NCI-H1092 (cell line): Measurements from ENCODE around the gene OPRM1.
"Not testable (repeated sequence)": the region's sequence is repeated elsewhere in the genome, so short reads cannot be mapped to it uniquely, and the experiment has no call there.

ENCODE experiments used
- DNase-seq: peaks from one replicate; lab custom pipeline; 2025; lab: John Stamatoyannopoulos, UW

Gene OPRM1

DNA sequence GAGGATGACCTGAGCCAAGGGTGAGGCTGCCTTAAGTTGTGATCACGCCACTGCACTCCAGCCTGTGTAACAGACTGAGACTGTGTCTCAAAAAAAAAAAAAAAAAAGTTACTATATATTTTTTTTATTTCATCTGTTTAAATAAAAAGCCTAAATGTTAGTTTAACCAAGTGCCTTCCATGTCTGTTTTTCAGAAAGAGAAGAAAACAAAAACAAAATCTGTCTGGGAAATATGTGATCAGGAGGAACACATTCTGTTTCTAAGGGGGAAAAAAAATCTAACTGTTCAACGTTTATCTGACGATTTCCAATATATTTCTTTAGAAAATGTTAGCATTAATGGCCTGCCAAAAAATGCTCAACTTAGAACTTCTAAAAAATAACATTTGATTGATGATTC is 170.5 kb downstream of the OPRM1 start:
- no peak for DNase-seq

DNA sequence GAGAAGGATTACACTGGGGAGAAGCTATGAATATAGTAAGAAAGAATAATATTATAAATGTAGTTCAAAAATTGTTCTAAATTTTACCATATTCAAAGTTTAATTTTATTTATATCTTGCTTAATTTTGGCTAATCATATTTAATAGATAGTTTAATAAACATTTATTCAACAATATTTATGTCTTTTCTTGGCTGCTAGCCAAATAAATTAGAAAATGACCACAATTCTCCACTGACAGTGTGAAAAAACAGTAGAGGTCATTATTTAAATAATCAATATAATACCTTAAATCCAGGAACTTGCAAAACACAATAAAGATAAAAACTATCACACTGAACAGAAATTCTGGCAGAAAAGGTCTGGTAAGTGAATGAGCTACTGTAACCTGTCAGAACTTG is 171.6 kb downstream of the OPRM1 start:
- no peak for DNase-seq

DNA sequence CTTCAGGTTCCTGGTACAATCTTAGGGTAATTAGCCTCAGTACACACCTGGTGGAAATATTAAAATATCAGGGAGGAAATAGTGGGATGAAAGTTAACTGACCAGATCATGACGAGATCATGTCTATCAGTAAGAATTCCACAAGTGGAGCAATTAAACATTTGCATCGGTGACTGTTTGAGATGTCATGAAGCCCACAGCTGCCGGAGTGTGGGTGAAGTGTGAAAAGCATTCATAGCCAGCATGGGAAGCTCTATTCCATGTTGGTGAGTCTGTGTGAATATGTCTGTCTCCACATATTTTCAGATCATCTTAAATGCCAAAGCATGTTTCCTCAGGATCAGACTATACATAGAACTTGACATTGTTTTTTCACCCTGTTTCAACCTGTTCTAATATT is 174.7 kb downstream of the OPRM1 start:
- no peak for DNase-seq

DNA sequence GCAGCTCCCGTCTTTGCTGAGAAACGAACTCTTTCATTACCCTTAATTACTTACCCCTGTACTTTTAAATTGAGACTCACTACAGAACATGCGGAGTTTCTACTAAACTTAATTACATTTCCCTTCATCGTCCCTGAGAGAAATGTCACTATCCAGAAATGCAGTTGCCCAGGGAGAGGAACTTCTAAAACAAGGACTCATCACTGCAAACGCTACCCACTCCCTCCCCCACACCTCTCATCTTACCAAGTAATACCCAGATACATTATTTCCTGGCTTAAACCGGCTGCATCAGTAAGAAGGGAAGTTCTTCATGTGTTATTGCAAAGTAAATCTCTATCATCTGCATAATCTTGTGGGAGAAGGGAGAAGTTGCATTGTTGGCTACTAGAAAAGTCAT is 179.3 kb downstream of the OPRM1 start:
- no peak for DNase-seq

DNA sequence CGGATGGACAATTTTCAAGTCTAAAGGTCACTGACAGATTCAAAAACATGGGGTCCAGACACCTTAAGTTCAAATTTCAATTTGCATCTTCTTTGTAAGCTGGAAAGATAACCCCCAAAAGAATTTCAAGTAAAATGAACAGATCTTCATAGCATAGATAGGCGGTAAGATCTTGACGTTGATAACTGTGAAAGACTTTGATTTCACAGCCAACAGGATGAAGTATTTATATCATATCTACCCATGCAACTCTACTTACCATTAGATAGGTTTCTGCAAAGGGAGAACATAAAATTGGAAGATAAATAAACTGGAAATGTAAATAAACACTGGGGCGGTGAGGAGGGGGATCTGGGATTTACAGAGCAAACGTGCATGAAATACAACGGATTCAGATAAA is 179.7 kb downstream of the OPRM1 start:
- DNase-seq, result no peak

DNA sequence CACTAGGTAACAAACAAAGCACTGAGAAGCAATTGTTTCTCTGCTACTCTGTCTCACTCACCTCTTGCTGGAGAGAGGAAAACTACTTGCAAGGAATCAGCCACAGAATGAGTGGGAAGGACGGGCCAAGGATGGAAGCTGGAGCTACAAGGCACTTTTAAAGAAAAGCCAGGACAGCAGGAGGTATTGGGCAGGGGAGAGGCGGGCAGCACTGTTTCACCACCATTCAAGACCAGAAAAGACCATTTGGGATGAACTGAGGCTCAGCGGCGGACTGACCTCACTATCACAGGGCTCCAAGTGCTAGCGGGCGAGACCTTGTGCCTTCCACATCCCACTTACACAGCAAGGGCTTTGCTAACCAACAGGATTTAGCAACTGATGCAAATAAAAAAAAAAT is 180.2 kb downstream of the OPRM1 start:
- no peak for DNase-seq

DNA sequence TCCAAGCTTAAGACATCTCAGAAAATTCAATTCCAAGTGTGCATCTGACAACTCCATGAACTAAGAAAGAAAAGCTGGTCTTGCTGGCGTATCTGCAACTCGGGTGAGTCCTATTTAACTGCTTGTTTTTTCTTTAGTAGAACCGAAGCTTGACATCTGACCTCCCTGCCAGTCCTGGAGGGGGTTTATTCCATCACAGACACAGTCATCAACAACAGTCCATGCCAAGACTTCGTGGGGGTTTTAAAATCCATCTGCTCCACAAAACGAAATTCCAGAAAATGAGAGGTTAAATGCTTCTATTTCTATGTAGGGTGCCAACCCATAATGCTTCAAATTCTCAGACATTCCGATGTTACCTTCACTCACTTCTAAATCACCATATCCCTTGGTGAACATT is 183.7 kb downstream of the OPRM1 start:
- DNase-seq, result no peak

DNA sequence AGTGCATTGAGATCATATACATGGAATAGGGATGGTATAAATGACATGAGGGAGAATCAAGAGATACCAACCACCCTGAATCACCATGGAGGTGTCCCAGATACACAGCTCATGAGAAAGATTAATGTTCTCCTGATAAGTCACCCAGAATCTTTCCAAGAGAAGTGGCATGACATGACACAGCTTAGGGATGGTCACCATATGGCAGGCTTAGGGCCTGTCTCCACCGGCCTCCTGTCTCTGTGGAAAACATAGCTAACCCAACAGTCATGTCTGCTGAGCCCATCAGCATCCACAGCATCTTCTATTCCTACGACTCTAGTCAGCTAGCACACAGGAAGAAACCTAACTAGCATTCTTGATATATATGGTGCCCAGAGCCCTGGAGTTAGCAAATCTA is 184.3 kb downstream of the OPRM1 start:
- no peak for DNase-seq

DNA sequence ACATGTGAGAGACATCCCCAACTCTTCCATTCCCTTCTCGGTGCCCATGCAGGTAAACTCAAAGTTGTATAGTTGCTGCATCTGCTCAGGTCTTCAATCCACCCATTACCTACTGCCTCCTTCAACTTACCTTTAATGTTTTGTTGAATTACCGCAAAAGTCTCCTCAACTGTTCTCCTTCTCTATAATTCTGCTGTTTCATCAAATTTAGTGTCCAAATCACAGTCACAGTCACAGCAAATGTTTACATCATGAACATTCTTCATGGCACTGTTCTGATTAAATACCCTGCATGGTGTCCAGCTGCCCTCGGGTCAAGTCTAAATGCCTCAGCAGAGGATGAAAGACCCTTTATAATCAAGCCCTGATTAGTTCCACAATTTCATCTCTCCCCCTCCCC is 187.4 kb downstream of the OPRM1 start:
- no peak for DNase-seq

DNA sequence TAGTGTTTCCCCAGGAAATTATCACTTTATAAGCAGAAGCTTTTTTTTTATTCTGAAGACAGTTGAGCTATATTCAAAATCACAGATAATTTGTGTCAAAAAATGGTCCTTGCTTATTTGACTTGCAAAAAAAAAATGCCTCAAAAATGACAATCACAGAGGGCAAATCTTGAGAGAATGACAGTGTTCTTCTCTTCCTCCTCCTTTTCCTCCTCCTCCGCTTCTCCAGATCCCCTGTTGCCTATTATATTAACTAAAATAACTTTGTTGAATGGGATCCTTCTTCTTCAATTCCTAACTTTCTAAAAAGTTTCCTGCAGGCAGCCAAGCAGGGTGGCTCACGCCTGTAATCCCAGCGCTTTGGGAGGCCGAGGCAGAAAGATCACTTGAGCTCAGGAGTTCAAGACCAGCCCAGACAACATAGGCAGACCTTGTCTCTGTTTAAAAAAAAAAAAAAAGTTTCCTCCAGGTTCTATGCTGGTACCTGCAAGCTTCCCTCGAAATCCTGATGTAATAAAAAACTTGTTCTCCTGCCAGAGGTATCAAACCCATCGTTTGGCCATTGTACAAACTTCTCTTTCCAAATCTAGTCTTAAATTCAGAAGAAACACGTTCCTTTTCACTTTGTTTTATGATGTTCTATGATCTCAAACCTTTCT is 189.0 kb downstream of the OPRM1 start:
- DNase-seq, result no peak

DNA sequence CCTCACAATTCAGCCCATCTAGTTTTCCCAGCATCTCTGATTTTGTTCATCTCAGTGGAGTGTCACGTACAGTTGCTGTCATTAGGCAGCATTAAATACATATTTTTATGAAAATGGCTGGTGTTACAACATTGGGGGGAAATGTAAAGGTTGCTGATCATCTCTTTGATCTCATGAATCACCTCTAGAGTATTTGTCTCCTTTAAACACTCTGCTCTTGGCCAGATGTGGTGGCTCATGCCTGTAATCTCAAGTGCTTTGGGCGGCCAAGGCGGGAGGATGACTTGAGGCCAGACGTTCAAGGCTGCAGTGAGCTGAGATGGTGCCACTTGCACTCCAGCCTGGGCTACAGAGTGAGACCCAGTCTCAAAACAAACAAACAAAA is 189.5 kb downstream of the OPRM1 start:
- no peak for DNase-seq

DNA sequence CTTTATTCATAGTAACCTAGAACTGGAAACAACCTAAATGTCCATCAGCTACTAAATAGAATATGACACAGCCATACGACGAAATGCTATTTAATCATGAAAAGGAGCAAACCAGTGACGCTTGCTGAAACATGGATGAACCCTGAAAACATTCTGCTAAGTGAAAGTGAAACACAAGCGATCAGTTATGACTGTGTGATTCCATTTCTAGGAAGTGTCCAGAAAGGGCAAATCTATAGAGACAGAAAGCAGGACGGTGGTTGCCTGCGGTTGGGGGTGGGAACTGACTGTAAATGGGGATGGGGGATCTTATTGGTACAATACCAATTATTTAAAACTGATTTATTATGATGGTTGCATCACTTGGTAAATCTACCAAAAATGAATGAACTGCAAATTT is 190.7 kb downstream of the OPRM1 start:
- no peak for DNase-seq

DNA sequence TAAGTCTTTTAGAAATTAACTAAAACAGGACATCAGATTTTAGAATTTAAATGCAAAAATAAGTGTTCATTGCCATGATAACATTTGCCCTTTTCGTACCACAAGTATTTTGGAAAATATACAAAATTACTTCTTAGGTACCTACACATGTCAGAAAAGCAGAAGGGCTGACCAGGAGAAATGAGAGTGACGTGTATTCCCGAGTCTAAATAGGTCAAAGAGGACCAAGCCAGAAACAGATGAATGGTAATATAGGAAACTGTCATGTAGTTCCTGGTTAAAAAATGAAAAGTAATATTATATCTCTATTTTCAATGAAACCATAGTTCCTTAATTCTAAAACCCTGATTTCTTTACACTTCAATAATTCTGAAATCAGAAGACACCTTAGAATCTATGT is 191.4 kb downstream of the OPRM1 start:
- DNase-seq, result no peak

DNA sequence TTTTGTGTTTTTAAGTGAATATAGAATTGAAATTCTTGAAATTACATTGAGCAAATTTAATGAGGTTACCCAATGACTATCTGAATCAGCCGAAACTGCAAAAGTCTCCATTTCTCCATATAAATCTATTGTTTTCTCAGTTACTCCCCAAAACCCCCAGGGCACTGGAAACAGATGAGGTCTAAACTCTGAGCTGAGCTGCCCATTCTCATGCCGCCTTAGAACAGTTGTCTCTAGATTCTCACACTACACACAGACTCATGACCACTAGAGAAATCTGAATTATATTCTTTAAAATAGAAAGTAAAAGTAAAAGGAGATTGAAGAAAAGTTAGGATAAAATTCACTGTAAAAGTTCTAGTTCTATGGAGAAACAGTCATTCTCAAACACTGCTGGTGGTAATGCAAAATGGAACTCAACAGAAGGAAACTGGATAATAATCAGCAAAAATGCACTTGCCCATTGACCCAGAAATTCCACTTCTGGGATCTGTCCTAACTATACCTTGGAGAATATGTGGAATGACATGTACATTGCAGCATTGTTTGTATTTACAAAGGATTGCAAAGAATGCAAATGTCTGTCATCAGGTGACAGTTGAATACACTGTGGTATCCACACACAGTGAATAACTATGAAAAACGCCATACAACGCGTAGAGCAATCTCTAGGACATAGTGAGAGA is 192.0 kb downstream of the OPRM1 start:
- DNase-seq, result no peak

DNA sequence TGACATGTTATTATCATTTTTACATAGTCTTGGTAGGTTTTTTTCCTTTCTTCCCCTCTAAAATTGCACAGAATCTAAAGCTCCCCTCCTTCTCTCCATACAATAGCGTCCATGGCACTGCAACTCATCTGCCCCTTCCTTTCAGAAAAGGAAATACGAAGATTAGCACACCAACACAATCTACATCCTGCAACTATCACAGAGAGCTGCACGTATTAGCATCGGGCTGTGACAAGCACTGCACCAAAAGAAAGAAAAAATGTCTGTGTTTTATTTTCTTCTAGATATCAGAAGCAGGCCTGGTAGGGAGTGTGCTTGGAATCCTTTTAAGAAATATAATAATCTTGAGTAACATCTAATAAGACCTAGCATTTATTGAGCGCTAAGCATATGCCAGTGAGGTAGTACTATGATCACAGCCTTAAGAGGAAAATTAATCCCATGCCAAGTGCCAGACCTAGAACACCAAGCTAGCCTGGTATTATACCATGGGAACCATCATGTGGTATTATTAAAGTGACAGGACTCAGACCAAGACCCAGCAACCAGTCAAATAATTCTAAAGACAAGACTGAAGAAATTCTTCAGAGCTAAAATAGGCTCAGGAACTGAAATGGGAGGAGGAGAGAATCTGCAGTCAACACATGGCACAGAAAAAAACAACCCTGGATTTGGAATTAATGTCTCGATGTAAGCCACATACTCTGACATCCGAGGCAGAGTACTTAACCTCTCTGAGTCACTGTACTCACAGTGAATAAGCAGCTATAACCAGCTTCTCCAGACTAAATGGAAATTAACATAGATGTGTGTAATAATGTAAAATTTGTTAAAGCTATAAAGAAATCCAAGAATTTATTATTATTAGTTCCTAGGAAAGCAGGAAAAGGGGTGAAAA is 193.2 kb downstream of the OPRM1 start:
- no peak for DNase-seq

DNA sequence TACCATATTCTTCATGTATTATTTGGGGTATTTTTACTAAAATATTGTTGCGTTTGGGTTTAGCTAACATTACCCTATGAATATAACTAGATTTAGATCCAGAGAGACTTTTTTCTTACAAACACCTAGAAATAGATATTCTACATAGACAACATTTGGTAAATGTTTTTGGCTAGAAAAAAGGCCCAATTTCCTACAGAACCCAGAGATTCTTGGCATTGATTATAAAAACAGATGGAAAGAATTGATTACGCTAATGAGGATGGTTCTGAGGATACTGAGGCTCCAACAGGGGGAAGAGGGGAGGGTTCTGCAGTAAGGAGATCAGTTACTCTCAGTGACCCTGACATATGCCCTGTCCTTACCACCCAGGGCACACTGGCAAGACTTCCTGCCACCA is 194.3 kb downstream of the OPRM1 start:
- DNase-seq, result no peak

DNA sequence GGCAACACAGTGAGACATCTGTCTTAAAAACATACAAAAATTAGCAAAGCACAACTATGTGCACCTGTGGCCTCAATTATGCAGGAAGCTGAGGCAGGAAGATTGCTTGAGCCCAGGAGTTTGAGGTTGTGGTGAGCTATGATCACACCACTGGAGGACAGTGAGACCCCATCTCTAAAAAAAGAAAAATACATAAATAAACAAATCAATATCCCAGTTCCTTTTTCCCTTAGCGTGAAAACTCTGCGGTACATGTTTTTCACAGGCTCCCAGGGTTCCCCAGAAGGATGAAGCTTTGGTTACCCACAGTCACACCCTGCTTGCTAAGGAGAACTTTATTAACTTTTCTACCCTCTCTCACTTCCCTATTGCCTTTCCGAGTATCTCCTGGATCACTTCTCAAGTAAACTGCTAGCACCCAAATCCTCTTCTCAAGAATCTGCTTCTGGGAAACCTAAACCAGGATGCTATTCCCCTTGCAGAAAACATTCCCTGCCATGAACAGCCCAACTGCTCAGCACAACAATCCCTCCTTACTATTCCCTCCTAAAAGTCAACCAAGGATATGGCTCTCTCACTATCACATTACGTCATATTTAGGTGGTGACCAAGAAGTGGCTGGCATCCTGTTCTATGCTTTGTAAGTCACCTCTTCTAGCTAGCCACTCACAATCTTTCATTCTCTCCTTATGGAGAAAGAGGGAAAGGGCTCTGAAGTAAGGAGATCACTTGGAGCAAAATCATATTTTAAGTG is 195.2 kb downstream of the OPRM1 start:
- DNase-seq, result no peak

DNA sequence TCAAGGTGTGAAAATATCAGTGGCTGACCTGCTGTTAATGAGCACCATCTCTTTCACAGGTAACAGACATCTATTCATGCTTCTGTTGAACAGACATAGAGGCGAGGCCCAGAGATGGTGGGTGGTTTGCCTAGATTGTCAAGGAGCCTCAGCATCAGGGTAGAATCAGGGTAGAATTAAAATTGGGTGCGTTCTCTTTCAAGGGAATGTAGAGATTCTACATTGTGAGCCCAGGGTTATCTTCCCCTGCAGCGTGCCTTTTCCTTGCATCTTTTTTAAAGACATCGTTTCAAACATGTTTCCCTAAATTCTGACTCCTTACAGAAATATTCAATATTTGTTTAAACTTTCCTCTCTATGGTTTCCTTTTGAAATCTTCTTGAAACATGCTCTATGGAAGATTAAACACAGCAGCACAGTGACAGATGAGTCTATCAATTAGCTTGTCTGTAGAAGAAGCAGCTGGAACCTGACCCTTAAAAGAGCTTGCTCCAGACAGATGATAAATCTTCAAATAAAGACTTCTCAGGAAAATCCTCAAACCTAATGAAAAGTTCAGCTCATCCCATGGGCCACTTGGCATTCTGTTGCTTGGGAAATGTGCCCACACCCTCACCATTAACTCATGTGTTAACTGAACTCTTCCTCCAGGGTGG is 197.7 kb downstream of the OPRM1 start:
- no peak for DNase-seq

DNA sequence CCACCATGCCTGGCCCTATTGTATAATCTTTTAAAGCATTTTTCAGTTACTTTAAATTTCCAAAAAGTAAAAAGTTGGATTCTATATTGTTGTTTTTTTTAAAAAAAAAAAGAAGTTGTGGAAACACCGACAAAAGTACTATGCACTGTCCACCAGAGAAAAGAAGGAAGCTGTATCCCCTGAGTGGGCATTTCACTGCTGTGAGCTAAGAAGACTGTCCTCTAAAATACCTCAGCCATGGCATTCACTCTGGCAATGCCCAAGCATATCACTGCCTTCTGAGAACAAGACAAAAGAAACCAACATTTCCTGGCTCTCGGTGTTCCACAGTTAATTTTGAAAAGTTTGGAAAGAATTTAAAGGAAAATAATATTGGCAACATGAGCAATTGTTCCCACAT is 199.8 kb downstream of the OPRM1 start:
- DNase-seq, result no peak

DNA sequence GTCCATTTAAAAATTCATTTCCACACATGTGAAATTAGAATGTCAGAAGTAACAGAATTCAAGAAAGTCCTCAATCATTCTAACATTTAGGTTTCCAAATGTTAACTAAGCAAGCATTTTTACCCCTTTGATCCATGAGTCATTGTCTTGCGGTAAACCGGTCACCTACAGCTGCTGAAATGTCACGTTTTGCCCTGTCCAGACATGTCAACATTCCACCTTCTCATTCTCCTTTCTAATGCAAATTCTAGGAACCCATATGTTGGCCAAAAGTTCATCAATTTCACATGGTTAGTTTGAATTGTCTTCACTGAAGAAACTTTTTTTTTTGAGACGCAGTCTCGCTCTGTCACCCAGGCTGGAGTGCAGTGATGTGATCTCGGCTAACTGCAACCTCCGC is 200.4 kb downstream of the OPRM1 start:
- DNase-seq, result no peak

DNA sequence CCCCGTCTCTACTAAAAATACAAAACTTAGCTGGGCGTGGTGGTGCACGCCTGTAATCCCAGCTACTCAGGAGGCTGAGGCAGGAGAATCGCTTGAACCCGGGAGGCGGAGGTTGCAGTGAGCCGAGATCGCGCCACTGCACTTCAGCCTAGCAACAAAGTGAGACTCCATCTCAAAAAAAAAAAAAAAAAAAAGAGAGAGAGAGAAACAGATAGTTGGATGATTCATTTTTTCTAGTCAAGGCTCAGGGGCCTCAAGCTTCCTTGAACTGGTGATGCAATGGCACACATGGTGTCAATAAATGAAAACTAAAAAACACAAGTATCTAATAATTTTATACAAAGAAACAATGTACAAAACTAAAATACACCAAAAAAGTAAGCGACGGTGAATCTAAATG is 202.0 kb downstream of the OPRM1 start:
- DNase-seq, result not testable (repeated sequence)

DNA sequence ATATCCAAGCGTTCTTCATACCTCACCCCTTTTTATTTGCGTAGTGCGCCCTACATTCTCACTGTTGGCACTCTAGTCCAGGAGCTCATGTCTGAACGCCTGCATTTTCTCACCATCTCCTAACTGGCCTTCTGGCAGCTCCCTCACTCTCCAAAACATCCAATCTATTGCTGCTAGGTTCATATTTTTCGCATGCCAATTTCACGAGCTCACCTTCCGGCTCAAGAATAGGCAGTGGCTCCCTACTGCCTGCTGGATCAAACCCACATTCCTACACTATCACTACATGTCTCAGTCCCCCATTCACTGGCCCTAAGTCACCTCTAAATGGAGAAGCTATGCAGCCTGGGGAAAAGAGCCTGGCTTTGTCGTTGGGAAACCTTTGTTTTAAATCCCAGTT is 202.5 kb downstream of the OPRM1 start:
- DNase-seq, result no peak
